ENCODE data around the gene METAP1D.

- no peak for TF ChIP-seq EZH2 (IDR thresholded peaks at IDR 0.05; ENCODE audit: borderline replicate concordance, low read depth, low read length, poor library complexity, severe bottlenecking)
- no peak for TF ChIP-seq CTCF (conservative IDR thresholded peaks at IDR 0.05; ENCODE audit: low read depth, low read length)
These were observed 108.2 kb downstream of the METAP1D start for GRCh38 chr2:172107690-172108586.
